ENCODE data around the gene SCAMP2. TPM values are rescaled to one million over a fixed set of nuclear protein-coding genes. Genes with fewer than 3 reads are reported as not detected.
A peak's percentile ranks its signal among the peaks of the same experiment; 100 is the strongest.

SCAMP2 gene
- total and polyA plus RNA-seq, 10 of the 15 experiments (the other 5 are each of a cell fraction or from before 2014, with no cell fraction given), result 10.9 to 158 (median 99.6) TPM

DNA sequence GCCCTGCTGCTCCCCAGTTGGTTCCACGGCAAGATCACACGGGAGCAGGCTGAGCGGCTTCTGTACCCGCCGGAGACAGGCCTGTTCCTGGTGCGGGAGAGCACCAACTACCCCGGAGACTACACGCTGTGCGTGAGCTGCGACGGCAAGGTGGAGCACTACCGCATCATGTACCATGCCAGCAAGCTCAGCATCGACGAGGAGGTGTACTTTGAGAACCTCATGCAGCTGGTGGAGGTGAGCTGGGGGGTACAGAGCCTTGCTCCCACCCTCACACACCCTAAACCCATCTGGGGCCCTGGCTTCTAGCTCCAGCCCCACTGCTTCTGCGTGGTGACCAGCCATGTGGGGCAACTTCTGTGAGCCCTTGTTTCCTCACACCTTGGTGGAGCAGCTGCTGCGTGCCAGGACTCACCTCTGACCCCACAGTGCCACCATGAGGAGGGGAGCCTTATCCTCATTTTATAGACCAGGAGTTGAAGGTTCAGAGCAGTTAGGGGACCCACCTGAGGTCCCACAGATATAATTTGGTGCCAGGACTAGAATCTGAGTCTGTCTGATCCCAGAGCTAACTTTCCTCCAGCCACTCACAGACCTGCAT, 73.8 kb downstream of the SCAMP2 start (continued):
- TF ChIP-seq NR2C1 (IDR thresholded peaks at IDR 0.05) (peak; percentile 38; the same call in 1 of the 2 replicates), RAD21 (IDR thresholded peaks at IDR 0.05; ENCODE audit: insufficient read depth, low read depth, low read length) (peak; percentile 50), TCF12 (IDR thresholded peaks at IDR 0.05; ENCODE audit: low read depth, low read length) (no peak), MXI1 (IDR thresholded peaks at IDR 0.05; ENCODE audit: low read depth, low read length) (0 out of 2 replicates have a peak, but pooled peaks have one; percentile 30), CREB1 (IDR thresholded peaks at IDR 0.05; ENCODE audit: low read depth) (no peak), HCFC1 (IDR thresholded peaks at IDR 0.05; ENCODE audit: low read length) (no peak), SUPT20H (IDR thresholded peaks at IDR 0.05; ENCODE audit: borderline replicate concordance, control insufficient read depth, low read depth, low read length) (no peak), NFYB (IDR thresholded peaks at IDR 0.05; ENCODE audit: insufficient read depth, low read depth, low read length) (no peak), FOXM1 (IDR thresholded peaks at IDR 0.05; ENCODE audit: low read depth, low read length) (no peak), BACH1 (IDR thresholded peaks at IDR 0.05; ENCODE audit: borderline replicate concordance) (no peak)
- TF ChIP-seq, protein P1, sequence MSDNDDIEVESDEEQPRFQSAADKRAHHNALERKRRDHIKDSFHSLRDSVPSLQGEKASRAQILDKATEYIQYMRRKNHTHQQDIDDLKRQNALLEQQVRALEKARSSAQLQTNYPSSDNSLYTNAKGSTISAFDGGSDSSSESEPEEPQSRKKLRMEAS (IDR thresholded peaks at IDR 0.05; ENCODE audit: low read depth, low read length), result peak; percentile 48; the same call in 1 of the 2 replicates
- TF ChIP-seq, protein P2, sequence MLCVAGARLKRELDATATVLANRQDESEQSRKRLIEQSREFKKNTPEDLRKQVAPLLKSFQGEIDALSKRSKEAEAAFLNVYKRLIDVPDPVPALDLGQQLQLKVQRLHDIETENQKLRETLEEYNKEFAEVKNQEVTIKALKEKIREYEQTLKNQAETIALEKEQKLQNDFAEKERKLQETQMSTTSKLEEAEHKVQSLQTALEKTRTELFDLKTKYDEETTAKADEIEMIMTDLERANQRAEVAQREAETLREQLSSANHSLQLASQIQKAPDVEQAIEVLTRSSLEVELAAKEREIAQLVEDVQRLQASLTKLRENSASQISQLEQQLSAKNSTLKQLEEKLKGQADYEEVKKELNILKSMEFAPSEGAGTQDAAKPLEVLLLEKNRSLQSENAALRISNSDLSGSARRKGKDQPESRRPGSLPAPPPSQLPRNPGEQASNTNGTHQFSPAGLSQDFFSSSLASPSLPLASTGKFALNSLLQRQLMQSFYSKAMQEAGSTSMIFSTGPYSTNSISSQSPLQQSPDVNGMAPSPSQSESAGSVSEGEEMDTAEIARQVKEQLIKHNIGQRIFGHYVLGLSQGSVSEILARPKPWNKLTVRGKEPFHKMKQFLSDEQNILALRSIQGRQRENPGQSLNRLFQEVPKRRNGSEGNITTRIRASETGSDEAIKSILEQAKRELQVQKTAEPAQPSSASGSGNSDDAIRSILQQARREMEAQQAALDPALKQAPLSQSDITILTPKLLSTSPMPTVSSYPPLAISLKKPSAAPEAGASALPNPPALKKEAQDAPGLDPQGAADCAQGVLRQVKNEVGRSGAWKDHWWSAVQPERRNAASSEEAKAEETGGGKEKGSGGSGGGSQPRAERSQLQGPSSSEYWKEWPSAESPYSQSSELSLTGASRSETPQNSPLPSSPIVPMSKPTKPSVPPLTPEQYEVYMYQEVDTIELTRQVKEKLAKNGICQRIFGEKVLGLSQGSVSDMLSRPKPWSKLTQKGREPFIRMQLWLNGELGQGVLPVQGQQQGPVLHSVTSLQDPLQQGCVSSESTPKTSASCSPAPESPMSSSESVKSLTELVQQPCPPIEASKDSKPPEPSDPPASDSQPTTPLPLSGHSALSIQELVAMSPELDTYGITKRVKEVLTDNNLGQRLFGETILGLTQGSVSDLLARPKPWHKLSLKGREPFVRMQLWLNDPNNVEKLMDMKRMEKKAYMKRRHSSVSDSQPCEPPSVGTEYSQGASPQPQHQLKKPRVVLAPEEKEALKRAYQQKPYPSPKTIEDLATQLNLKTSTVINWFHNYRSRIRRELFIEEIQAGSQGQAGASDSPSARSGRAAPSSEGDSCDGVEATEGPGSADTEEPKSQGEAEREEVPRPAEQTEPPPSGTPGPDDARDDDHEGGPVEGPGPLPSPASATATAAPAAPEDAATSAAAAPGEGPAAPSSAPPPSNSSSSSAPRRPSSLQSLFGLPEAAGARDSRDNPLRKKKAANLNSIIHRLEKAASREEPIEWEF (IDR thresholded peaks at IDR 0.05; ENCODE audit: insufficient replicate concordance, low read depth, low read length), result no peak
